H1 (cell line): ENCODE data around the gene VASP. TPM values are rescaled to one million over a fixed set of nuclear protein-coding genes. Genes with fewer than 3 reads are reported as not detected.

Experiments
- CTCF ChIA-PET: fragments of 300-600 bp; sonication (Branson Sonifier 250); formaldehyde crosslinking; loops from one replicate; lab custom pipeline; 2021; ENCODE audit not compliant: partially characterized antibody; lab: Charles Lee
- POLR2A ChIA-PET: fragments of 300-600 bp; sonication (Branson Sonifier 250); formaldehyde crosslinking; loops from one replicate; lab custom pipeline; 2021; ENCODE audit warnings: inconsistent platforms; ENCODE audit not compliant: partially characterized antibody; lab: Charles Lee
- DNase-seq, 2 experiments: peaks; one replicate each; pipeline versions ENCODE4 v3.0.0 to v3.0.0-alpha.2; 2010 to 2022; ENCODE audit warnings: low spot score in 2 of 2, low read depth in 1 of 2, mixed read lengths in 1 of 2
- FAIRE-seq: peaks from 2 replicates; lab custom pipeline; 2011; peaks lifted over from hg19 to GRCh38; lab: Jason Lieb, UNC
- H2AFZ ChIP-seq: 2 replicates; pipeline ENCODE4 v1.8.1; 2012; ENCODE audit warnings: low read length, inconsistent platforms
- H2AK5ac ChIP-seq: 2 replicates; pipeline ENCODE4 v1.6.1; 2013; ENCODE audit warnings: low read depth, low read length
- H2BK120ac ChIP-seq: replicated peaks from 2 replicates; pipeline ENCODE3; 2013; ENCODE audit warnings: low read depth, low read length, inconsistent platforms
- H2BK12ac ChIP-seq: 2 replicates; pipeline ENCODE4 v1.6.1; 2013; ENCODE audit warnings: low read depth, low read length
- H2BK15ac ChIP-seq: 2 replicates; pipeline ENCODE4 v1.6.1; 2013; ENCODE audit warnings: low read length
- H2BK20ac ChIP-seq: 2 replicates; pipeline ENCODE4 v1.6.1; 2013; ENCODE audit warnings: low read length
- H2BK5ac ChIP-seq: 2 replicates; pipeline ENCODE4 v1.6.1; 2013; ENCODE audit warnings: low read depth, low read length
- H3K14ac ChIP-seq: 2 replicates; pipeline ENCODE4 v1.6.1; 2013; ENCODE audit warnings: inconsistent platforms; ENCODE audit not compliant: insufficient read length
- H3K18ac ChIP-seq: 2 replicates; pipeline ENCODE4 v1.6.1; 2013; ENCODE audit warnings: low read length; ENCODE audit errors: extremely low read depth
- H3K23ac ChIP-seq: 2 replicates; pipeline ENCODE4 v1.6.1; 2013; ENCODE audit warnings: inconsistent platforms; ENCODE audit not compliant: insufficient read length
- H3K23me2 ChIP-seq: 2 replicates; pipeline ENCODE4 v1.6.1; 2013; ENCODE audit warnings: low read depth, low read length
- H3K27ac ChIP-seq: 2 replicates; pipeline ENCODE4 v1.6.1; 2011; ENCODE audit warnings: low read depth, low read length, inconsistent platforms
- H3K27me3 ChIP-seq, 4 experiments: replicated peaks in 1 of 4; 1 replicate in 1 of 4; 2 replicates in 3 of 4; pipeline versions ENCODE4 v1.6.1 to v1.8.1; 2011 to 2013; ENCODE audit warnings: low read length in 3 of 4, mild to moderate bottlenecking in 3 of 4, inconsistent platforms in 2 of 4, mixed read lengths in 2 of 4, moderate library complexity in 1 of 4; ENCODE audit not compliant: control insufficient read depth in 3 of 4, insufficient read depth in 3 of 4; ENCODE audit errors: extremely low read depth in 1 of 4
- H3K36me3 ChIP-seq, 4 experiments: 2 replicates each; pipeline versions ENCODE4 v1.6.1 to v1.8.1; 2011 to 2013; ENCODE audit warnings: mild to moderate bottlenecking in 4 of 4, low read length in 3 of 4, moderate library complexity in 2 of 4, control low read depth in 1 of 4, inconsistent platforms in 1 of 4; ENCODE audit not compliant: insufficient read depth in 4 of 4, control insufficient read depth in 2 of 4
- H3K4ac ChIP-seq: replicated peaks from 2 replicates; pipeline ENCODE3; 2013; ENCODE audit warnings: low read length, low read depth, mixed read lengths, inconsistent platforms; ENCODE audit not compliant: insufficient read length
- H3K4me1 ChIP-seq, 4 experiments: replicated peaks in 1 of 4; 1 replicate in 1 of 4; 2 replicates in 3 of 4; pipeline versions ENCODE4 v1.6.1 to v1.8.1; 2011 to 2013; ENCODE audit warnings: low read length in 3 of 4, inconsistent platforms in 2 of 4, mixed read lengths in 1 of 4; ENCODE audit not compliant: insufficient read depth in 4 of 4, control insufficient read depth in 3 of 4
- H3K4me2 ChIP-seq, 2 experiments: 2 replicates each; pipeline versions ENCODE4 v1.6.1 to v1.8.1; 2011 to 2013; ENCODE audit warnings: low read depth in 2 of 2, low read length in 2 of 2, control low read depth in 1 of 2, inconsistent platforms in 1 of 2, mild to moderate bottlenecking in 1 of 2; ENCODE audit not compliant: insufficient read depth in 1 of 2
- H3K4me3 ChIP-seq, 4 experiments: fragments of 200-600, 300-600 bp in 1 of 4; sonication (generic), shearing (Covaris generic), sonication (Bioruptor Twin) in 1 of 4; 2 replicates each; pipeline versions ENCODE4 v1.5.1 to v1.8.1; 2011 to 2016; ENCODE audit warnings: low read length in 4 of 4, low read depth in 3 of 4, control low read depth in 2 of 4, inconsistent platforms in 2 of 4, mild to moderate bottlenecking in 2 of 4, mixed read lengths in 1 of 4, moderate library complexity in 1 of 4; ENCODE audit not compliant: insufficient read depth in 2 of 4; ENCODE audit errors: extremely low read depth in 1 of 4
- H3K56ac ChIP-seq: replicated peaks from 2 replicates; pipeline ENCODE3; 2013; ENCODE audit warnings: low read depth, mild to moderate bottlenecking, mixed read lengths, low read length, inconsistent platforms; ENCODE audit not compliant: insufficient read length
- H3K79me1 ChIP-seq: 2 replicates; pipeline ENCODE4 v1.6.1; 2013; ENCODE audit warnings: low read depth, low read length, control low read depth
- H3K79me2 ChIP-seq, 2 experiments: 2 replicates each; pipeline versions ENCODE4 v1.6.1 to v1.8.1; 2012 to 2013; ENCODE audit warnings: low read length in 2 of 2, mild to moderate bottlenecking in 2 of 2, inconsistent platforms in 1 of 2; ENCODE audit not compliant: insufficient read depth in 2 of 2, control insufficient read depth in 1 of 2
- H3K9ac ChIP-seq, 4 experiments: replicated peaks in 1 of 4; 1 replicate in 1 of 4; 2 replicates in 3 of 4; pipeline versions ENCODE4 v1.6.1 to v1.8.1; 2011 to 2013; ENCODE audit warnings: low read depth in 3 of 4, low read length in 3 of 4, control low read depth in 2 of 4, mild to moderate bottlenecking in 2 of 4, moderate library complexity in 2 of 4, inconsistent platforms in 1 of 4; ENCODE audit errors: extremely low read depth in 1 of 4
- H3K9me3 ChIP-seq, 2 experiments: 2 replicates each; pipeline versions ENCODE4 v1.6.1 to v1.8.1; 2012 to 2013; ENCODE audit warnings: mild to moderate bottlenecking in 2 of 2, moderate library complexity in 2 of 2, control low read depth in 1 of 2, inconsistent platforms in 1 of 2, low read depth in 1 of 2, low read length in 1 of 2, mixed read lengths in 1 of 2; ENCODE audit not compliant: insufficient read depth in 2 of 2
- H4K20me1 ChIP-seq, 2 experiments: replicated peaks in 1 of 2; 2 replicates each; pipeline versions ENCODE3 to v1.8.1; 2011 to 2013; ENCODE audit warnings: inconsistent platforms in 2 of 2, low read length in 2 of 2, mild to moderate bottlenecking in 1 of 2; ENCODE audit not compliant: insufficient read depth in 2 of 2, control insufficient read depth in 1 of 2
- H4K5ac ChIP-seq: 2 replicates; pipeline ENCODE4 v1.6.1; 2013; ENCODE audit warnings: low read length, low read depth, mixed read lengths, inconsistent platforms; ENCODE audit not compliant: insufficient read length
- H4K8ac ChIP-seq: 2 replicates; pipeline ENCODE4 v1.8.0; 2013; ENCODE audit warnings: mild to moderate bottlenecking, moderate library complexity, low read length, inconsistent platforms; ENCODE audit not compliant: insufficient read depth; ENCODE audit errors: extremely low read depth
- H4K91ac ChIP-seq: replicated peaks from 2 replicates; pipeline ENCODE3; 2013; ENCODE audit warnings: low read length, mixed read lengths, inconsistent platforms; ENCODE audit not compliant: insufficient read length
- ATF2 ChIP-seq: IDR thresholded peaks from 2 replicates; pipeline ENCODE4 v1.6.1; 2012; ENCODE audit warnings: low read length, inconsistent platforms
- GABPA ChIP-seq: IDR thresholded peaks from 2 replicates; pipeline ENCODE4 v1.6.1; 2011; ENCODE audit warnings: mild to moderate bottlenecking, low read length, moderate library complexity, borderline replicate concordance; ENCODE audit not compliant: insufficient read depth
- PHF8 ChIP-seq: fragments of 200-600 bp; sonication (generic); conservative IDR thresholded peaks from 2 replicates; pipeline ENCODE4 v1.7.1; 2012; ENCODE audit warnings: low read depth, mild to moderate bottlenecking, inconsistent platforms, low read length, moderate library complexity
- RAD21 ChIP-seq, 2 experiments: IDR thresholded peaks in 1 of 2; conservative IDR thresholded peaks in 1 of 2; 2 replicates each; pipeline ENCODE4 v1.6.1; 2011; ENCODE audit warnings: low read depth in 2 of 2, low read length in 2 of 2, improper control_type of control experiment in 1 of 2, inconsistent platforms in 1 of 2, mild to moderate bottlenecking in 1 of 2, moderate library complexity in 1 of 2
- RFX5 ChIP-seq: IDR thresholded peaks from 2 replicates; pipeline ENCODE4 v1.6.1; 2011; ENCODE audit warnings: low read depth, low read length, improper control_type of control experiment, borderline replicate concordance
- SP4 ChIP-seq: IDR thresholded peaks from 2 replicates; pipeline ENCODE4 v1.6.1; 2012; ENCODE audit warnings: low read length, inconsistent platforms
- SRF ChIP-seq: IDR thresholded peaks from 2 replicates; pipeline ENCODE4 v1.6.1; 2011; ENCODE audit warnings: mild to moderate bottlenecking, low read depth, low read length, moderate library complexity
- WGBS, 2 experiments: shearing (Covaris generic) in 1 of 2; methylation state at CpG; one replicate each; pipeline versions ENCODE4 v1.1.6 to v1.1.7; 2013 to 2015; ENCODE audit warnings: low lambda C conversion rate in 2 of 2, mixed read lengths in 2 of 2, inconsistent platforms in 1 of 2, low coverage in 1 of 2, missing lambda C conversion rate in 1 of 2; ENCODE audit not compliant: insufficient replicate concordance in 2 of 2, insufficient coverage in 1 of 2, insufficient read length in 1 of 2; ENCODE audit errors: extremely low coverage in 1 of 2, missing lambda C conversion rate in 1 of 2; 5-methylcytosine and 5-hydroxymethylcytosine counted together
- polyA plus RNA-seq, 7 experiments: library from polyadenylated mRNA; depleted of rRNA in 3 of 7; stranded (reverse) in 5 of 7; unstranded in 2 of 7; fragments of >200 nt in 5 of 7; fragments of 200-250 nt in 2 of 7; gene quantifications; 1 replicate in 5 of 7; 2 replicates in 1 of 7; 4 replicates in 1 of 7; pipeline versions ENCODE4 v1.2.1 to v1.2.3, GENCODE V29; 2011 to 2013; ENCODE audit warnings: missing spikeins in 2 of 7, mixed read lengths in 2 of 7
- total RNA-seq: library from RNA; stranded (reverse); fragmentation: NEBNext Ultra II Directional; extraction: Animal tissue kit (Norgen Biotek cat#: 25700); gene quantifications from 2 replicates; pipeline ENCODE4 v1.2.1, GENCODE V29; 2021

Gene VASP
- total and polyA plus RNA-seq, 2 of the 8 experiments (the other 6 are each of a cell fraction or from before 2014, with no cell fraction given), result 89.7 to 135 TPM

GRCh38 chr19:45467456-45468158 is 39.7 kb upstream of the VASP start, which contains the start of gene FOSB:
Gene FOSB (plus strand): TSS chr19:45467996. CDS start chr19:45468587, 591 bp downstream.
- H3K4me3 ChIP-seq, result peak within 1 kb of the TSS; percentile 65 to 95 (median 73)
- H3K14ac ChIP-seq, result no peak within 1 kb of the TSS
- peaks cover 0 to 3% of the 10 kb centered on the region in 2 experiments for H4K20me1 ChIP-seq
- H3K23me2 ChIP-seq, result peaks cover 20% of the 10 kb centered on the region; the same call in 1 of the 2 replicates
- FAIRE-seq, result no peak
- peak within 1 kb of the TSS; percentile 72 to 97 for H3K4me2 ChIP-seq
- H2BK15ac ChIP-seq, result no peak within 1 kb of the TSS
- ChIA-PET CTCF (interaction anchor here (0.6 to 32.9 kb wide), 13 partner anchors 9 to 250 kb away, joined by 3 to 760 read pairs (median 6); partner anchors contain the start of genes ERCC1 and RTN2), POLR2A (interaction anchor here (0.8 to 4.4 kb wide), 27 partner anchors 9 to 201 kb away, joined by 3 to 52 read pairs (median 5); partner anchors contain the start of genes ERCC1 and PPP1R13L)
- H4K8ac ChIP-seq, result peak within 1 kb of the TSS; percentile 99; the same call in 1 of the 2 replicates
- peak within 1 kb of the TSS; percentile 23 for H4K5ac ChIP-seq
- peak within 1 kb of the TSS; percentile 71 for H3K18ac ChIP-seq
- peaks cover 0 to 14% (median 12%) of the 10 kb centered on the region in 4 experiments; a peak in 4 of 7 replicates for H3K27me3 ChIP-seq
- H2AK5ac ChIP-seq, result no peak within 1 kb of the TSS; the same call in 1 of the 2 replicates
- H3K56ac ChIP-seq, result no peak within 1 kb of the TSS
- peak within 1 kb of the TSS; percentile 95 for H2BK5ac ChIP-seq
- H3K9ac ChIP-seq, result peak within 1 kb of the TSS in 3 of 4 experiments; percentile 68 to 92 (median 85); a peak in 6 of 7 replicates
- no peaks in the 10 kb centered on the region for H3K36me3 ChIP-seq
- H3K79me2 ChIP-seq, result no peaks in the 10 kb centered on the region
- 1% methylated on average over 25 of the region's 56 CpGs; no CpG with 5 or more reads in 1 of the 2 experiments for WGBS, 2 experiments
- no peak within 1 kb of the TSS for H3K4ac ChIP-seq
- H3K27ac ChIP-seq, result peak within 1 kb of the TSS; percentile 96
- no peak within 1 kb of the TSS for H4K91ac ChIP-seq
- peak within 1 kb of the TSS; percentile 93 for H2BK12ac ChIP-seq
- no peak within 1 kb of the TSS for H3K23ac ChIP-seq
- H2AFZ ChIP-seq, result peak within 1 kb of the TSS; percentile 89
- no peaks in the 10 kb centered on the region for H3K79me1 ChIP-seq
- peak in 1 of 2 experiments; percentile 96 for DNase-seq
- peaks cover 0 to 15% (median 6%) of the 10 kb centered on the region in 4 experiments; a peak in 5 of 7 replicates for H3K4me1 ChIP-seq
- no peak within 1 kb of the TSS for H2BK20ac ChIP-seq
- H3K9me3 ChIP-seq, result no peaks in the 10 kb centered on the region
- no peak within 1 kb of the TSS for H2BK120ac ChIP-seq
- TF ChIP-seq SP4, result peak; percentile 33; the same call in 1 of the 2 replicates
- TF ChIP-seq PHF8, result no peak; the same call in 1 of the 2 replicates
- no peak for TF ChIP-seq RAD21 (IDR thresholded peaks at IDR 0.05 in 1 of 2, conservative IDR thresholded peaks at IDR 0.05 in 1 of 2; ENCODE audit: low read depth in 2 of 2, low read length in 2 of 2)
- peak; percentile 99 for TF ChIP-seq SRF
- peak; percentile 91 for TF ChIP-seq ATF2
- TF ChIP-seq RFX5, result no peak
- no peak for TF ChIP-seq GABPA
